PC-9 (cell line): ENCODE data around the gene SETDB2.

Experiments
- EZH2 ChIP-seq: fragments of 200-600 bp; sonication (generic); IDR thresholded peaks from 2 replicates; pipeline ENCODE4 v1.8.0; 2017; ENCODE audit warnings: antibody characterized with exemption, low read depth
- TF ChIP-seq, protein P1 (sequence below): fragments of 200-600 bp; sonication (generic); conservative IDR thresholded peaks from 2 replicates; pipeline ENCODE4 v1.6.1; 2017; ENCODE audit warnings: mixed run types, antibody characterized with exemption, mild to moderate bottlenecking, moderate library complexity

DNA sequence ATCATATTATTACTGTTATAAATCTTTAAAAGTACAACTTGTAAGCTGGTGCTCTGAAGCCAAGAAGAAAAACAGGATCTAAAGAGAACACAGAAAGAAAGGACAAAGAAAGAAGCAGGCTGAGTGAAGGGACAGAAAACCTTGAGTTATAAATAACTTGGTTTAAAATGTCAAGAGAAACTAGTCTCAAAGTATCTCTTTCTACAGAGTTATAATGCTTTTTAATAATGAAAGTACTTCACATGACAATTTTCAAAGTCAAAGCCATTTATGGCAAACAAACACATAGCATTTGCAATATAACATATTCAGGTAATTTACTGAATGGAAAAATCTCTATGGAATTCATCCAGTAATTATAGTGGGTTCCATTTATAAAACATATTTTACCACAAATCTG is 33.6 kb upstream of the SETDB2 start:
- TF ChIP-seq, protein P1, sequence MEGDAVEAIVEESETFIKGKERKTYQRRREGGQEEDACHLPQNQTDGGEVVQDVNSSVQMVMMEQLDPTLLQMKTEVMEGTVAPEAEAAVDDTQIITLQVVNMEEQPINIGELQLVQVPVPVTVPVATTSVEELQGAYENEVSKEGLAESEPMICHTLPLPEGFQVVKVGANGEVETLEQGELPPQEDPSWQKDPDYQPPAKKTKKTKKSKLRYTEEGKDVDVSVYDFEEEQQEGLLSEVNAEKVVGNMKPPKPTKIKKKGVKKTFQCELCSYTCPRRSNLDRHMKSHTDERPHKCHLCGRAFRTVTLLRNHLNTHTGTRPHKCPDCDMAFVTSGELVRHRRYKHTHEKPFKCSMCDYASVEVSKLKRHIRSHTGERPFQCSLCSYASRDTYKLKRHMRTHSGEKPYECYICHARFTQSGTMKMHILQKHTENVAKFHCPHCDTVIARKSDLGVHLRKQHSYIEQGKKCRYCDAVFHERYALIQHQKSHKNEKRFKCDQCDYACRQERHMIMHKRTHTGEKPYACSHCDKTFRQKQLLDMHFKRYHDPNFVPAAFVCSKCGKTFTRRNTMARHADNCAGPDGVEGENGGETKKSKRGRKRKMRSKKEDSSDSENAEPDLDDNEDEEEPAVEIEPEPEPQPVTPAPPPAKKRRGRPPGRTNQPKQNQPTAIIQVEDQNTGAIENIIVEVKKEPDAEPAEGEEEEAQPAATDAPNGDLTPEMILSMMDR, result no peak
- no peak for TF ChIP-seq EZH2
